GM18907 (cell line): Measurements from ENCODE around the gene SLC15A2.
"Not testable (repeated sequence)": the region's sequence is repeated elsewhere in the genome, so short reads cannot be mapped to it uniquely, and the experiment has no call there.

Experiments used
- ATAC-seq: cut with Tn5 transposase; IDR thresholded peaks from one replicate; pipeline ENCODE4 v1.9.1; 2021; ENCODE audit warnings: mild to moderate bottlenecking, moderate library complexity; ENCODE audit not compliant: unreplicated experiment

The SLC15A2 gene

DNA sequence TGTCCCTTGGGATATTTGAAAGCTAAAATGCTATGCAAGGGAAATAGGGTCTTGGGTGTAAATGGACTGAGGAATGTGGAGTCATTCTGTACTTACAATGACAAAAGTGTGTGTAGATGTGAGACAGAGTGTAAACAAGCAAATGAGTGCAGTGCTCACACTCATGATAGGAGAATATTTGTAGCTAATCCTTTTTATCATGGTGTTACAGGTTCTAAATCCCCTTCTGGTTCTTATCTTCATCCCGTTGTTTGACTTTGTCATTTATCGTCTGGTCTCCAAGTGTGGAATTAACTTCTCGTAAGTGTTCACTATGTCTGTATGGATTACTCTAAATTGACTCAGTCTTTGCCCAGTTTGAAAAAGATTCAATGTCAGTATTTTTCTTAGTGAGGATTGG is 30.5 kb downstream of the SLC15A2 start:
- ATAC-seq: no peak

DNA sequence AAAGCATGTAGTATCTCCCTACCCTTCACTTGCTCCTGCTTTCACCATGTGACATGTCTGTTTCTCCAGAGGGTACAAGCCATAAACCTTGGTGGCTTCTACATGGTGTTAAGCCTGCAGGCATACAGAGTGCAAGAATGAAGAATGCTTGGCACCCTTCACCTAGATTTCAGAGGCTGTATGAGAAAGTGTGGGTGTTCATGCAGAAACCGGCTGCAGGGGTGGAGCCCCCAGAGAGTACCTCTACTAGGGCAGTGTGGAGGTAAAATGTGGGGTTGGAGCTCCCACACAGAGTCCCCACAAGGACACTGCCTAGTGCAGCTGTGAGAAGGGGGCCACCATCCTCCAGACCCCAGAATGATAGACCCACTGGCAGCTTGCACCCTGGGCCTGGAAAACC is 32.2 kb downstream of the SLC15A2 start:
- no peak for ATAC-seq

DNA sequence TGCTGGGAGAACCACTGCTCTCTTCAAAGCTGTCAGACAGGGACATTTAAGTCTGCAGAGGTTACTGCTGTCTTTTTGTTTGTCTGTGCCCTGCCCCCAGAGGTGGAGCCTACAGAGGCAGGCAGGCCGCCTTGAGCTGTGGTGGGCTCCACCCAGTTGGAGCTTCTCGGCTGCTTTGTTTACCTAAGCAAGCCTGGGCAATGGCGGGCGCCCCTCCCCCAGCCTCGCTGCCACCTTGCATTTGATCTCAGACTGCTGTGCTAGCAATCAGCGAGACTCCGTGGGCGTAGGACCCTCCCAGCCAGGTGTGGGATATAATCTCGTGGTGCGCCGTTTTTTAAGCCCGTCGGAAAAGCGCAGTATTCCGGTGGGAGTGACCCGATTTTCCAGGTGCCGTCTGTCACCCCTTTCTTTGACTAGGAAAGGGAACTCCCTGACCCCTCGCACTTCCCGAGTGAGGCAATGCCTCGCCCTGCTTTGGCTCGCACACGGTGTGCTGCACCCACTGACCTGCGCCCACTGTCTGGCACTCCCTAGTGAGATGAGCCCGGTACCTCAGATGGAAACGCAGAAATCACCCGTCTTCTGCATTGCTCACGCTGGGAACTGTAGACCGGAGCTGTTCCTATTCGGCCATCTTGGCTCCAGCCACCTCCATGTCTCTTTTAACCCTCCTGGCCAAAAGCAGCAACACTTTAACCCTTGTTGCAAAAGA is 44.1 kb downstream of the SLC15A2 start:
- ATAC-seq: not testable (repeated sequence)

DNA sequence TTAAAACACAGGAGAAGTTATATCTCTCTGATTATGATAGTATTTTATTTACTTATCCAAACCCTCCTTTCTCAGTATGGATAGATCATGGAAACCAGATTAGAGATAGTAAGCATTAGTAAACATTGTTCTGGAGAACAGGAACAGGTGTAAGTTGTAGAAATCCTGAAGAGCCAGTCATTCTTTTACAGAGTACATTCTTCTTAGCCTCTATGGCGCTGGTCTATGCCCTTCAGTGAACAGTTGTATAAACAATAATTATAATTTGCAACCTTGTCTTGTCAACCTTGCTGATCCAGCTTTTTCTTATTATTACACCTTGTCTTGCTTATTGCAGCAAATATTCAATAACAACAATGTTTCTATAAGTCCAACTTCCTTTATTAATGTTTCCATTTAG is 47.4 kb downstream of the SLC15A2 start:
- ATAC-seq: no peak

DNA sequence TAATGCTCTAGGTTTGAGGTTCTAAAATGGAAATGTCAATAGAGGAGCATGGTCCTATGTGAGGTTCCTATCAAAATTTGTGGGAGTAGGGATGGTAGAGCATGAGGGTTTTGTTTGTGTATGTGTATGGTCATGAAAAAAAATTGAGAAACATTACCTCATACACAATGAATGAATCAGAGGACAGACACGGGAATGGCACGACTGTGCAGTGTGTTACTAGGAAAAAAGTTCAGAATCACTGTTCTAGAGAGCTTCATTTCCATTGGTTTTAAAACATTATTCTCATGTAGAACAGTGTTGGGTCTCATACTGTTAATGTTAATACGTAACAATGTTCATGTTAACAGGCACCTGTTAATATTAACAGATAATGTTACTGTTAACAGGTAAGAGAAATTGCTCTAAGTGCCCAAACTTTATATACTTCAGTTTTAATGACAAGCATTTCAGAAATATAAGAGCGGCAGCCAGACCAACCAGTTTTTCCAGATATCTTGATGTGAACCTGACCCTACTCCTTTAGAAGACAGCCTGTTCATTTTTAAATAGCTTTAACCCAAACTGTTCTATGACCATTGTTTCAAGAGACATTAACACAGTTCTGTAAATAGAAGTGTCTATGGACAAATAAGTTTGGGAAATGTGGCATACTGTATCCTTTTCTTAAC is 48.0 kb downstream of the SLC15A2 start:
- ATAC-seq: no peak

DNA sequence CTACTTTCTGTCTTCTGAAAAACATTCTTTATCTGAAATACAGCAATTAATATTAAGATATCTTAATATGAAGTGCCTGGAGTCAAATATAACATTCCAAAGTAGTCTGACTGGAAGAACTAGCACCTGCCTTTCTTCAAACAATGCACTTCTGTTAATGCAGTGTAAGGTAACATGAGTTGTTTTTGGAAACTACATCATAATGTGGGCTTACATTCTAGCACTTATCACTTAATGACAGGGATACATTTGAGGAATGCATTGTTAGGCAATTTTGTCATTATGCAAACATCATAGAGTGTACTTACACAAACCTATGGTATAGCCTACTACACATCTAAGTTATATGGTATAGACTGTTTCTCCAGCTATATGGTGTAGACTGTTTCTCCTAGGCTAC is 49.2 kb downstream of the SLC15A2 start:
- no peak for ATAC-seq

DNA sequence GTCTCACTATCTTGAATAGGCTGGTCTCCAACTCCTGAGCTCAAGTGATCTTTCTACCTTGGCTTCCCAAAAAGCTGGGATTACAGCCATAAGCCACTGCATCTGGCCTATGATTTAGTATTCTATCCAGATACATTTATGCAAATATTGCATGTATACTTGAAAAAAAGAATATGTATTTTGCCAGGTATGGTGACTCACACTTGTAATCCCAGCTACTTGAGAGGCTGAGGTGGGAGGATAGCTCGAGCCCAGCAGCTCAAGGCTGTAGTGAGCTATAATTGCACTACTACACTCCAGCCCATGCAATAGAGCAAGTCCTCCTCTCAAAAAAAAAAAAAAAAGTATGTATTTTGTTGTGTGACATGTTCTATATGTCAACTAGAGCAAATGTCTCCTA is 54.4 kb downstream of the SLC15A2 start:
- no peak for ATAC-seq

DNA sequence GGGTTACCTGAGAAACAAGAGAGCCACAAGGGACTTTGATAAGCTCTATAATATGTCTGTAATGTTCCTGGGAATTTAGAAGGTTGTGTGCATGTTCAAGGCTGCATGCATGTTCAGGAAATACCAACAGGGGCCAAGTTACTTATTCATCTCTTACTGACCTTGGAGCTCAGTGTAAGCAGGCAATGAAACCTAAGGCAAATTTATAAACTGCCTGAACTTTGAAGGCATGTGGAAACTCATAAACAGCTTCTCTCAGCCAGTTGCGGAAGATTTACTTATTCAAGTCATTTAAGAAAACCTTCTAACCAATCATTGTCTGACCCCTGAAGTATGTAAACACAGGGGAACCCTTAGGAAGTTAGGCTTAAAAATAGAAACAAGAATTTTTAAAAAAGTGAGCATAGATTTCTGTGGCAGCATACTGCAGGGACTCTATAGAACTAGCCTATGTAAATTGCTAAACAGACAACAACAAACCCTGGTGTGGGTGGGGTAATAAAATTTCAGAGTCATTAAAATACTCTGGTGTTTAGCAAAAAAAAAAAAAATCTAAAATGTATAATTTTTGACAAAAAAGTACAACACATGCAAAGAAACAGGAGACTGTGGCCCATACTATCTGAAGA is 57.2 kb downstream of the SLC15A2 start:
- ATAC-seq: no peak

DNA sequence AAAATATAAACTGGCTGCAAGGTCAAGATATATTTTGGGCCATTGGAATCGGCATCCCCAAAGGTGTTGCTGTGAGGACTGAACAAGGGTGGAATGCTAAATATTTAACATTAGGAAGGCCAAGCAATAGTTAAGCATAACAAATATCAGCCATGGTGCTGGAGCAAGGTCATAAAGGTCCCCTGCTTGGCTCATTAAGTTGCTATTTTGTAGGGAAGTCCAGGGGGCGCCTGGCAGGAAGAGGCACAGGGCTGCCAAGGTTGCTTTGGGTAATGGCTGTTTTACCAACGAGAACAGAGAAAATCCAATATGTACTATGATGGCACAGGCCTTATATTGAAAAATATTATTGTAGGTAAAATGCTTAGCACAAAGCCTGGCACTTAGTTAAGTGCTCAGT is 62.2 kb downstream of the SLC15A2 start:
- no peak for ATAC-seq

DNA sequence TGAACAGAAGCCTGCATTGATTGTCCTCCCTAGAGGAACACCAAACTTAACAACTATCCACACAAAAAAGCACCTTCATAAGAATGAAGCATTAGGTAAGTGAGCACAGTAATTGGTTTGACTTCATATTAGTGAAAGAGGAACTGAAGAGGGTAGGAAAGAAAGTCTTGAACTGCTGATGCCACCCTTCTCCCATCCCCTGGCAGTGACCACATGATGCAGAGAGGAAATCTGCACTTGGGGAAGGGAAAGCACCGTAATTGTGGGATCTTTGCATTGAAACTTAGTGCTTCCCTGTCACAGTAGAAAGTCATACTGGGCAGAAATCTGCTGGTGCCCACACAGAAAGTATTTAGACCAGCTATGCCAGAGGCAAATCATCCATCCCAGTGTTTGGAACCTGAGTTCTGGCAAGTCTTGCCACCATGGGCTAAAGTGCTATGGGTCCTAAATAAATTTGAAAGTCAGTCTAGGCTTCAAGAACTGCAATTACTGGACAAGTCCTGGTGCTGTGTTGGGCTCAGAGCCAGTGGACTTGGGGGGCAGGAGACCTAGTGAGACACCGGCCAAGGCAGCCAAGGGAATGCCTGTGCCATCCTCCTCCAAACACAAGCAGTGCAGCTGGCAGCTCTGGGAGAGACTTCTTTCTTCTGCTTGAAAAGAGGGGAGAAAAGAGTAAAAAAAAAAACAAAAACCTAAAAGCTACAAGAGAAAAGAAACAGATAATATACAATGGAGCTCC is 63.6 kb downstream of the SLC15A2 start:
- peak; percentile 74 for ATAC-seq

DNA sequence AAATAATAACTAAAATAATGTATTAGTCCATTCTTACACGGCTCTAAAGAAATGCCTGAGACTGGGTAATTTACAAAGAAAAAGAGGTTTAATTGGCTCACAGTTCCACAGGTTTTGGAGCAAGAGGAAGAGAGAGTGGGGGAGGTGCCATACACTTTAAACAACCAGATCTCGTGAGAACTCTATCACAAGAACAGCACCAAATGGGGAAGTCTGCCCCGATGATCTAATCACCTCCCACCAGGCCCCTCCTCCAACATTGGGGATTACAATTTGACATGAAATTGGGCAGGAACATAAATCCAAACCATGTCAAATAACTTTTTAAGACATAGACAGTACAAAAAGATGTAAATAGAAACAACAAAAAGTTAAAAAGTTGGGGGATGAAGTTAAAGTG is 64.6 kb downstream of the SLC15A2 start:
- no peak for ATAC-seq

DNA sequence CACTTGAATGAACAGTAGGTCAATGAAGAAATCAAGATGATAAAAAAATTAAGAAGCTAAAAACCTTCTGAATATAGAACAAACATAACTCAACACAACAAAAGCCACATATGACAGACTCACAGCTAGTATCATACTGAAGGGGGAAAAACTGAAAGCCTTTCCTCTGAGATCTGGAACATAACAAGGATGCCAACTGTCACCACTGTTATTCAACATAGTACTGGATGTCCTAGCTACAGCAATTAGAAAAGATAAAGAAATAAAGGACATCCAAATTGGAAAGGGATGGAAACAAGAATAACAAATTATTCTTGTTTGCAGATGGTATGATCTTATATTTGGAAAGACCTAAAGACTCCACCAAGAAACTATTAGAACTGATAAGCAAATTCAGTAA is 67.1 kb downstream of the SLC15A2 start:
- ATAC-seq: no peak

DNA sequence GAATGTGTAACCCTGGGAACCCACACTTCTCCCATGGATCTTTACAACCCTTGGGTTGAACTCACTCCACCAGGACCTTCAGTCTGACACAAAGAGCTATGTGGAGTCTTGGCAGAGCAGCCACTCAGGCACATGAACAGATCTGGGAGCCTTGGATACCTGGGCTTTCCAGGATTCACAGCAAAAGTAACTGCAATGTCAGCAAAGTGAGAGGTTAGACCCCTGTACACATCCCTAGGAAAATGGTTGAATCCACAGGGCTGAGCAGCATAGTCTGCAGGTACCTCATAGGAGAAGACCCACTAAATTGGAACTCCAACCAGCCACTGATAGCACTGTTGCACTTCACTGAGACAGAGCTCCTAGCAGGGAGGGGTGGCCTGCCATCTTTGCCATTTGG is 68.2 kb downstream of the SLC15A2 start:
- ATAC-seq: no peak

DNA sequence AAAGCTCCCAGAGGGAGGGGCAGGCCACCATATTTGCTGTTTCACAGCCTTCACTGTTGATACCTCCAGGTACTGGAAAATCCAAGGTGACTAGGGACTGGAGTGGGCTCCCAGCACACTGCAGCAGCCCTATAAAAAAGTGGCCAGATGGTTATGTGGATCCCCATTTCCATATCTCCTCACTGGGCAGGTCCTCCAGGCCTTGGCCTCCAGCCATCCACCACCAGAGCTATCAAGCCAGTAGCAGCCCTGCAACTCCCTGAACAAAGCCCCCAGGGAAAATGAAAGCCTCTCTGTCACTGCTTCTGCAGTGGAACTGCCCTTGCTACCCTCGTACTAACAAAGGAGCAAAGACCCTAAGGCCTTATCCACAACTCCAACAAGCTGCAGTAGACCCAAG is 69.4 kb downstream of the SLC15A2 start:
- no peak for ATAC-seq

DNA sequence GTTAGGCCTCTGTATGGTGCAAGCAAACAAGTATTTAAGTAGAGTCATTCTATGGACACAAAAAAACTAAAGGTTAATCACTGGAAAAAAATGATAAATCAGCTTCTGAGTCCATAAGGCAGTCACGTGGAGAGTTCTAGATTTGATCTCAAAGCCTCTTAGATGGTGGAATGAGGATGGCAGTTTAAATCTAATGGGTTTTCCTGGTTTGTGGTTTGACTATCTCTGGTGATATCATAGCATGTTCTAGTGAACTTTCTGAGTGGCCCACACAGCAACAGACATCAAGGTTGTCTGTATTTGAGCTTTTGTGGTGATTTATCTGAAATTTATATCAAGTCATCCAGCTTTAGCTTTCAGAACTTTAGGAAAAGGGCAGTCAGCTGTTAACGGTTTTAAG is 75.4 kb downstream of the SLC15A2 start:
- no peak for ATAC-seq

DNA sequence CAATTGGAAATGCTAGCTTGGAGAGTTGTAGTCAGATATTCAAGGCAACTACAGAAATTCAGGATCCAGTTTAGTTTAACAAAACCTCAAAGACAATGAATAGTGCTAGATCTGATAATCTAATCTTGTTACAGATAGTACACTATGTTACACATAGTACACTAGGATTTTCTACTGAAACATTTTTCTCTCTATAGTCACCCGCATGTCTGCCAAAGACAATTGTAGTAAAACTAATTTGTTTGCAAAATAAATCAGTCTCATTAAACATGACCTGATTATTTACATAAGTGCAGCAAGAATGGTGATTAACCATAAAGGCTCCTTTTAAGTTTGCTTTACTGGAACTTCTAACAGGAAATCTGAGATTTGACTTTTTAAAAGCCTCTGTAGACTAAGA is 75.8 kb downstream of the SLC15A2 start:
- ATAC-seq: no peak

DNA sequence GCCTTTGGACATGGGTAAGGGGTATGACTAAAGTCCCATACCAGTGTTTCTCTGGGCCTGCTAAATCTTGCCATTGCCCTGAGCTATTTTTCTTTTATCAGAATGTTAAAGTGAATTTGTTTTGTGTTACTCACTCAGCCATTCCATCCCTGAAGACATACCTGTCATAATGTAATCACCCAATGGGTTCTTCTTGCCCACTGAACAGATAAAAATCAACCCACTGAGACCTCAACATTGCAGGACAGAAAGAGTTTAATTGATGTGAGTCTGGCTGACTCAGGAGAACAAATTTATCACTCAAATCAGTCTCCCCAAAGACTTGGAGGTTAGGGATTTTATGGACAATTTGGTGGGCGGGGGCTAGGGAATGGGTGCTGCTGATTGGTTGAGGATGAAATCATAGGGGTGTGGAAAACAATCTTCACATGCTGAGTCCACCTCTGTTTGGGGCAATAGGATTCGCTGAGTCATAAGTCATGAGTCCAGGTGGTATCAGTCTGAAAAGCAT is 80.5 kb downstream of the SLC15A2 start:
- no peak for ATAC-seq

DNA sequence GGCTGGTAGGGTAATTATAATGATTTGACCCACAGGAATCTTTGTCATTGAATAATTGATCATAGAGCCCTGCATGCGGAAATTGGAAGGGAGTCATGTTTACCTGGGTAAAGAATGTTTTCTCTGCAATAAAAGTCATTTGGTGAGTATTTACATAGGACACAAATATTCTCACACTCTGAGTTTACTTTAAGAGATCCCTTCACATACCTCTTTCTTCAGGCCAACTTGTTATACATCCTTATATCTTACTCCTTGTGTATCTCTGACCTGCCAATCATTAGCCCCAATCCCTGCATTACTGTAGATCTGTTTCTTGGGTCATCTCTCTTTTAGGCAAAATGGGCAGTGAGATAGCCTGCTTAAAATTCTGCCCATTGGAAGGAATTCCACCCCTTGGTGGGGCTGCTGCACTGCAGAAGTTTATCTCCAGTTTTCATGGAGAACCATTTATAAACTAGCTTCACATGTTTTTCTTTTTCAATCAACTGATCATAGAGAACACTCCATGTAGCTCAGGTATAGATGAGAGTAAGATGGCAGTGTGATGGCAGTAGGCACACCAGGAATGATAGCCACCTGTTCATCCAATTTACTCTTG is 81.6 kb downstream of the SLC15A2 start:
- ATAC-seq: no peak

DNA sequence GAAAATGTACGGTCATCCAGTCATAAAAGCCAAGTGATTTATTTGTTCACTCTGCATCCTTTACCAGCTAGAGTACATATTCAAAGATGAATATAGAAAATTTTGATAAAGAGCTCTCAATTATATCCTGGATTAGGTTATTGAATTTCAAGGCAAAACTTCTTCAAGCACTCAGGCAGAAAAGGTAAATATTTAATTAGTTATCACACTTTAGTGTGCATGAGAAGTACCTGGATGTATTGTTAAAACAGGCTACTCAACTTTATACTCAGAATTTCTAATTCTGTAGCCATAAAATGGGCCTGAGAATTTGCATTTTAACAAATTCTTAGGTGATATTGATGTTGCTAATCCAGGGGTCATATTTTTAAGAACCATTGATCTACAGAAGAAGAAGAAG is 82.5 kb downstream of the SLC15A2 start:
- ATAC-seq: no peak

DNA sequence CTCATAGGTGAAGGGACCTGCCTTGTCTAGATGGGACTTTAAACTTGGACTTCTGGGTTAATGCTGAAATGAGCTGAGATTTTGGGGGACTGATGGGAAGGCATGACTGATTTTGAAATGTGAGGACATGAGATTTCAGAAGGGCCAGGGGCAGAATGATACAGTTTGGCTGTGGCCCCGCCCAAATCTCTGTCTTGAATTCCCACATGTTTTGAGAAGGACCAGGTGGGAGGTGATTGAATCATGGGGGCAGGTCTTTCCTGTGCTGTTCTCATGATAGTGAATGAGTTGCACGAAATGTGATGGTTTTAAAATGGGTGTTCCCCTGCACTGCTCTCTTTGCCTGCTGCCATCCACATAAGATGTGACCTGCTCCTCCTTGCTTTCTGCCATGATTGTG is 85.0 kb downstream of the SLC15A2 start:
- ATAC-seq: no peak
